ENCODE results near the gene NTMT1.

NTMT1 gene

GRCh38 chr9:129667378-129667777 is 41.4 kb downstream of the NTMT1 start:
- H3K4me3 ChIP-seq (ENCODE audit: low read depth, low read length) = no peak overlapping the region
- TF ChIP-seq, protein P1, sequence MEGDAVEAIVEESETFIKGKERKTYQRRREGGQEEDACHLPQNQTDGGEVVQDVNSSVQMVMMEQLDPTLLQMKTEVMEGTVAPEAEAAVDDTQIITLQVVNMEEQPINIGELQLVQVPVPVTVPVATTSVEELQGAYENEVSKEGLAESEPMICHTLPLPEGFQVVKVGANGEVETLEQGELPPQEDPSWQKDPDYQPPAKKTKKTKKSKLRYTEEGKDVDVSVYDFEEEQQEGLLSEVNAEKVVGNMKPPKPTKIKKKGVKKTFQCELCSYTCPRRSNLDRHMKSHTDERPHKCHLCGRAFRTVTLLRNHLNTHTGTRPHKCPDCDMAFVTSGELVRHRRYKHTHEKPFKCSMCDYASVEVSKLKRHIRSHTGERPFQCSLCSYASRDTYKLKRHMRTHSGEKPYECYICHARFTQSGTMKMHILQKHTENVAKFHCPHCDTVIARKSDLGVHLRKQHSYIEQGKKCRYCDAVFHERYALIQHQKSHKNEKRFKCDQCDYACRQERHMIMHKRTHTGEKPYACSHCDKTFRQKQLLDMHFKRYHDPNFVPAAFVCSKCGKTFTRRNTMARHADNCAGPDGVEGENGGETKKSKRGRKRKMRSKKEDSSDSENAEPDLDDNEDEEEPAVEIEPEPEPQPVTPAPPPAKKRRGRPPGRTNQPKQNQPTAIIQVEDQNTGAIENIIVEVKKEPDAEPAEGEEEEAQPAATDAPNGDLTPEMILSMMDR (IDR thresholded peaks at IDR 0.05; ENCODE audit: borderline replicate concordance, insufficient read depth, low read depth, low read length) = no peak

GRCh38 chr9:129667850-129668249 is 41.9 kb downstream of the NTMT1 start:
- H3K4me3 ChIP-seq (ENCODE audit: low read depth, low read length) = no peak overlapping the region
- TF ChIP-seq, protein P1 (IDR thresholded peaks at IDR 0.05; ENCODE audit: borderline replicate concordance, insufficient read depth, low read depth, low read length) = no peak

GRCh38 chr9:129669141-129669718 is 43.3 kb downstream of the NTMT1 start:
- TF ChIP-seq, protein P1 (IDR thresholded peaks at IDR 0.05; ENCODE audit: borderline replicate concordance, insufficient read depth, low read depth, low read length) = no peak
- H3K4me3 ChIP-seq (ENCODE audit: low read depth, low read length) = no peak overlapping the region

DNA sequence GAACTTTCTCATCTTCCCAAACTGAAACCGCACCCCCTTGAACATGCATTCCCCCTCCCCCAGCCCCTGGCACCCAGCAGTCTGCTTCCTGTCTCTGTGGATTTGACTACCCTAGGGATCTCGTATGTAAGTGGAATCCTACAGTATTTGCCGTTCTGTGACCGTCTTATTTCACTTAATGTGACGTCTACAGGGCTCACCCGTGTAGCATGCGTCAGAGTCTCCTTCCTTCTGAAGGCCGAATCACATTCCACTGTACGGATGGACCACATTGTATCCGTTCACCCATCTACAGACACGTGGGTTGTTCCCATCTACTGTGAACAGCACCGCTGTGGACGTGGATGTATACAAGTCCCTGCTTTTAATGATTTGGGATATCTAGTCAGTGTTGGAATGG is 44.0 kb downstream of the NTMT1 start:
- no peak overlapping the region for H3K4me3 ChIP-seq (ENCODE audit: low read depth, low read length)
- TF ChIP-seq, protein P1 (IDR thresholded peaks at IDR 0.05; ENCODE audit: borderline replicate concordance, insufficient read depth, low read depth, low read length) = no peak

DNA sequence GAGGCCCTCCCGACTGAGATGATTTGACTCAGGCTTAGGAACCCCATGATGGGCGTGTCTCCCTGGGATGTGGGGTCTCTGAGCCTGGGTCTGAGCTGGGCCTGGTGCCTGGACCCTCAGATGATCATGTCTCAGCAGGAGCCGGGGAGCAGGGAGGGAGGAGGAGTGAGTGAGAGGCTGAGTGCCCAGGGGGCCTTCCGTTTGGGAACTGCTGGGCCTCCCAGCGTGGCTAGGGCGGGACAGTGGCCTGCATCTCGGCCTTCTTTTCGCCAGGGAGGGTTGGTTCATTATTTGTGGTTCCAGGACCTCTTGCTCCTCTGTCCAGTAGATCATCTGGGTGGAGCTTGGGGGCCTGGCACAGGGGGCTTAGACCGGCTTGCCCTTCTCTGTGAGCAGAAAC is 45.1 kb downstream of the NTMT1 start:
- TF ChIP-seq, protein P1 (IDR thresholded peaks at IDR 0.05; ENCODE audit: borderline replicate concordance, insufficient read depth, low read depth, low read length) = no peak
- no peak overlapping the region for H3K4me3 ChIP-seq (ENCODE audit: low read depth, low read length)

DNA sequence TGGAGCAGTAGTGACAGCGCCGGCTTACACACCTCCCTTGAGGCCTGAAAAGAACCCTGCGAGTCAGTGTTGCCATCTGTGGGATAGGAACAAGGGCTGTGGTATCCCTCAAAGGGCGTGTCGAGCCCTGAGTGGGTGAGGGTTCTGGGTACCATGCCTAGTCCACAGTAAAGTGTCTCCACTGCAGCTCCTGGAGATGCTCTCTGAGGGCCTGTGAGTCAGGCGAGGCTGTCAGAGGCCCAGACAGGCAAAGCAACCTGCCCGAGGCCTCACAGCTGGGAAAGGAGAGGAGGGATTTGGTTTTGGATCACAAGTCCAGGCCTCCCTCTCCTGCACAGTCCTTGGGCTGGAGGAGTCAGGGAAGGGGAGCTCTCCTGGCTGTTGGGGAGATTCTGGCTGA is 45.6 kb downstream of the NTMT1 start:
- H3K4me3 ChIP-seq (ENCODE audit: low read depth, low read length) = no peak overlapping the region
- TF ChIP-seq, protein P1 (IDR thresholded peaks at IDR 0.05; ENCODE audit: borderline replicate concordance, insufficient read depth, low read depth, low read length) = no peak

- H3K4me3 ChIP-seq (ENCODE audit: low read depth, low read length) = no peak overlapping the region
- TF ChIP-seq, protein P1 (IDR thresholded peaks at IDR 0.05; ENCODE audit: borderline replicate concordance, insufficient read depth, low read depth, low read length) = no peak
Observed at GRCh38 chr9:129672702-129673101, 46.7 kb downstream of the NTMT1 start.
